Measurements from ENCODE around the gene HOXD10. TPM values are rescaled to one million over a fixed set of nuclear protein-coding genes. Genes with fewer than 3 reads are reported as not detected.

Gene HOXD10
- total RNA-seq, 2 experiments from 2014 or later, result not detected

GRCh38 chr2:176080540-176081375 is 35.8 kb upstream of the HOXD10 start:
- POLR2A ChIA-PET, result no interaction called here
- no peak for DNase-seq (ENCODE audit: low spot score)
- Histone ChIP-seq H3K9me3 (ENCODE audit: low read length) (no peaks in the 10 kb centered on the region), H3K4me1 (ENCODE audit: insufficient read depth, low read length, poor library complexity, severe bottlenecking) (no peaks in the 10 kb centered on the region), H3K4me2 (ENCODE audit: low read length) (no peak overlapping the region), H4K20me1 (ENCODE audit: insufficient read depth, low read length) (no peaks in the 10 kb centered on the region), H3K79me2 (ENCODE audit: insufficient read depth, low read depth, low read length) (no peaks in the 10 kb centered on the region), H2AFZ (ENCODE audit: low read length) (no peak overlapping the region), H3K36me3 (ENCODE audit: insufficient read depth, low read length) (no peaks in the 10 kb centered on the region), H3K9me2 (ENCODE audit: insufficient read depth, low read length) (no peaks in the 10 kb centered on the region), H3K4me3 (ENCODE audit: low read depth, low read length, poor library complexity, severe bottlenecking) (no peak overlapping the region), H3K27ac (ENCODE audit: low read depth, low read length, poor library complexity, severe bottlenecking) (no peak overlapping the region)
- no TSS peak for BruUV-seq (replicated peaks)
- CTCF ChIA-PET (ENCODE audit: unreplicated experiment), result no interaction called here
- intact Hi-C loops (cut with micrococcal nuclease; ENCODE audit: unreplicated experiment), result no loop called here
- TF ChIP-seq CTCF (conservative IDR thresholded peaks at IDR 0.05; ENCODE audit: low read length) (no peak), EZH2phosphoT487 (IDR thresholded peaks at IDR 0.05; ENCODE audit: borderline replicate concordance, low read depth, low read length) (no peak)

GRCh38 chr2:176081376-176081836 is 35.2 kb upstream of the HOXD10 start:
- Histone ChIP-seq H4K20me1 (ENCODE audit: insufficient read depth, low read length) (no peaks in the 10 kb centered on the region), H3K9me3 (ENCODE audit: low read length) (no peaks in the 10 kb centered on the region), H3K27ac (ENCODE audit: low read depth, low read length, poor library complexity, severe bottlenecking) (no peak overlapping the region), H3K36me3 (ENCODE audit: insufficient read depth, low read length) (no peaks in the 10 kb centered on the region), H3K9me2 (ENCODE audit: insufficient read depth, low read length) (no peaks in the 10 kb centered on the region), H3K4me3 (ENCODE audit: low read depth, low read length, poor library complexity, severe bottlenecking) (no peak overlapping the region), H3K79me2 (ENCODE audit: insufficient read depth, low read depth, low read length) (no peaks in the 10 kb centered on the region), H3K4me2 (ENCODE audit: low read length) (no peak overlapping the region), H3K4me1 (ENCODE audit: insufficient read depth, low read length, poor library complexity, severe bottlenecking) (no peaks in the 10 kb centered on the region), H2AFZ (ENCODE audit: low read length) (no peak overlapping the region)
- CTCF ChIA-PET (ENCODE audit: unreplicated experiment), result no interaction called here
- TF ChIP-seq EZH2phosphoT487 (IDR thresholded peaks at IDR 0.05; ENCODE audit: borderline replicate concordance, low read depth, low read length), result no peak
- no peak for DNase-seq (ENCODE audit: low spot score)
- BruUV-seq (replicated peaks), result no TSS peak
- POLR2A ChIA-PET, result no interaction called here
- intact Hi-C loops (cut with micrococcal nuclease; ENCODE audit: unreplicated experiment), result no loop called here

- BruUV-seq (replicated peaks), result no TSS peak
- no peak for TF ChIP-seq CTCF (conservative IDR thresholded peaks at IDR 0.05; ENCODE audit: low read length)
- Histone ChIP-seq H3K36me3 (ENCODE audit: insufficient read depth, low read length) (no peaks in the 10 kb centered on the region), H4K20me1 (ENCODE audit: insufficient read depth, low read length) (no peaks in the 10 kb centered on the region), H3K4me3 (ENCODE audit: low read depth, low read length, poor library complexity, severe bottlenecking) (no peak overlapping the region), H3K9me2 (ENCODE audit: insufficient read depth, low read length) (no peaks in the 10 kb centered on the region), H3K79me2 (ENCODE audit: insufficient read depth, low read depth, low read length) (no peaks in the 10 kb centered on the region), H3K27ac (ENCODE audit: low read depth, low read length, poor library complexity, severe bottlenecking) (no peak overlapping the region), H3K4me2 (ENCODE audit: low read length) (no peak overlapping the region), H3K9me3 (ENCODE audit: low read length) (no peaks in the 10 kb centered on the region), H3K4me1 (ENCODE audit: insufficient read depth, low read length, poor library complexity, severe bottlenecking) (no peaks in the 10 kb centered on the region), H2AFZ (ENCODE audit: low read length) (no peak overlapping the region)
- CTCF ChIA-PET (ENCODE audit: unreplicated experiment), result no interaction called here
- DNase-seq (ENCODE audit: low spot score), result no peak
- POLR2A ChIA-PET, result no interaction called here
- intact Hi-C loops (cut with micrococcal nuclease; ENCODE audit: unreplicated experiment), result no loop called here
These were observed 34.6 kb upstream of the HOXD10 start for GRCh38 chr2:176081837-176082524.
